Activated CD4-positive, alpha-beta T cell treated with anti-CD3 and anti-CD28 coated beads, Interleukin-2, amount 10 ng/mL, durations not matched to agents 7 days and 5 days (primary cell): ENCODE data around the gene BEAN1. TPM values are rescaled to one million over a fixed set of nuclear protein-coding genes. Genes with fewer than 3 reads are reported as not detected.

Source experiments
- CTCF ChIA-PET: fragments of 350-600 bp; sonication (Branson Sonifier 250); formaldehyde crosslinking; loops from one replicate; lab custom pipeline; 2021; ENCODE audit warnings: antibody characterized with exemption; lab: Charles Lee
- POLR2A ChIA-PET: fragments of 350-600 bp; sonication (Branson Sonifier 250); formaldehyde crosslinking; loops from one replicate; lab custom pipeline; 2021; ENCODE audit warnings: antibody characterized with exemption; lab: Charles Lee
- DNase-seq: peaks from one replicate; pipeline ENCODE4 v3.0.0-alpha.2; 2020
- H3K27ac Mint-ChIP-seq: one replicate; pipeline ENCODE4 v1.8.0; 2021; ENCODE audit warnings: mild to moderate bottlenecking, moderate library complexity, mixed read lengths
- H3K27me3 Mint-ChIP-seq: one replicate; pipeline ENCODE4 v1.8.0; 2021; ENCODE audit warnings: mixed read lengths
- H3K36me3 Mint-ChIP-seq: one replicate; pipeline ENCODE4 v1.8.0; 2021; ENCODE audit warnings: low read depth, mixed read lengths
- H3K4me1 Mint-ChIP-seq: one replicate; pipeline ENCODE4 v1.8.0; 2021; ENCODE audit warnings: mixed read lengths
- H3K4me3 Mint-ChIP-seq: one replicate; pipeline ENCODE4 v1.8.0; 2021; ENCODE audit warnings: mild to moderate bottlenecking, moderate library complexity, mixed read lengths
- H3K9me3 Mint-ChIP-seq: one replicate; pipeline ENCODE4 v1.8.0; 2021; ENCODE audit warnings: mixed read lengths
- total RNA-seq, 2 experiments: library from RNA; stranded (reverse); gene quantifications; one replicate each; pipeline ENCODE4 v1.2.3, GENCODE V29; 2021

BEAN1 gene
- total RNA-seq, 2 experiments from 2014 or later = not detected

DNA sequence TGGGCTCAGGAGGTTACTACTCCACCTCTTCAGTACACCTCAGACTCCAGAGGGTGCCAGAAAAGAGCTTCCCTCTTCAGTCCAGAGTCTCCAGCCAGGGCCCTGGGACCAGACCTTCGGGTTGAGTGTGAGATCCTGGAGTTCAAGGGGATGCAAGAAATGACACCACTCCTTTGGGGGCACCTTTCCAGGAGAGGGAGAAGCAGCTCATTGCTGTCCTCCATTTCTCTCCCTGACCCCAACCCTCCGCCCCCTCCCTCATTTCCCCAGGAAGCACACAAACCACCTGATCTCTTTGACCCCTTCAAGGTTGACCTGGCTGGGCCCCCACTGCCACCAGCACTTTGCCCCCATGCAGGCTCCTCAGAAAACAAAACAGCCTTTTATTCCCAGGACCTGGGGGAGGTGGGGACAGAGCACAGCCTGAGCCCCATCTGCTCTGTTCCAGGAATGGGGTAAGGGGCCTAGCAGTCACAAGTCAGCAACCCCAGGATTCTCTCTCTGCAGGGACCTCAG is 39.2 kb upstream of the BEAN1 start:
- no peak for DNase-seq
- H3K4me1 Mint-ChIP-seq = no peaks in the 10 kb centered on the region
- H3K4me3 Mint-ChIP-seq = no peak overlapping the region
- no peak overlapping the region for H3K27ac Mint-ChIP-seq
- ChIA-PET POLR2A (no interaction called here), CTCF (interaction anchor here (1.6 kb wide), 1 partner anchor 18 kb away, joined by 4 read pairs; no protein-coding TSS in a partner anchor)
- no peaks in the 10 kb centered on the region for H3K9me3 Mint-ChIP-seq
- H3K36me3 Mint-ChIP-seq = no peaks in the 10 kb centered on the region
- H3K27me3 Mint-ChIP-seq = peaks cover 2% of the 10 kb centered on the region

- no peaks in the 10 kb centered on the region for H3K36me3 Mint-ChIP-seq
- no peak overlapping the region for H3K27ac Mint-ChIP-seq
- no peaks in the 10 kb centered on the region for H3K4me1 Mint-ChIP-seq
- POLR2A ChIA-PET = no interaction called here
- no peaks in the 10 kb centered on the region for H3K9me3 Mint-ChIP-seq
- no peak for DNase-seq
- peaks cover 5% of the 10 kb centered on the region for H3K27me3 Mint-ChIP-seq
- CTCF ChIA-PET = no interaction called here
- no peak overlapping the region for H3K4me3 Mint-ChIP-seq
Observed at GRCh38 chr16:66388350-66389139, 38.5 kb upstream of the BEAN1 start.

- CTCF ChIA-PET = no interaction called here
- Mint-ChIP-seq H3K27me3 (peaks cover 7% of the 10 kb centered on the region), H3K9me3 (no peaks in the 10 kb centered on the region), H3K36me3 (no peaks in the 10 kb centered on the region), H3K4me3 (no peak overlapping the region), H3K4me1 (no peaks in the 10 kb centered on the region), H3K27ac (no peak overlapping the region)
- POLR2A ChIA-PET = no interaction called here
- no peak for DNase-seq
Observed at GRCh38 chr16:66389256-66390176, 37.6 kb upstream of the BEAN1 start.

- Mint-ChIP-seq H3K27me3 (peaks cover 10% of the 10 kb centered on the region), H3K27ac (no peak overlapping the region), H3K4me3 (no peak overlapping the region), H3K36me3 (no peaks in the 10 kb centered on the region), H3K9me3 (no peaks in the 10 kb centered on the region), H3K4me1 (no peaks in the 10 kb centered on the region)
- CTCF ChIA-PET = interaction anchor here (1.9 kb wide), 1 partner anchor 16 kb away, joined by 6 read pairs; no protein-coding TSS in a partner anchor
- POLR2A ChIA-PET = no interaction called here
- DNase-seq = no peak
Observed at GRCh38 chr16:66390346-66391108, 36.6 kb upstream of the BEAN1 start.

DNA sequence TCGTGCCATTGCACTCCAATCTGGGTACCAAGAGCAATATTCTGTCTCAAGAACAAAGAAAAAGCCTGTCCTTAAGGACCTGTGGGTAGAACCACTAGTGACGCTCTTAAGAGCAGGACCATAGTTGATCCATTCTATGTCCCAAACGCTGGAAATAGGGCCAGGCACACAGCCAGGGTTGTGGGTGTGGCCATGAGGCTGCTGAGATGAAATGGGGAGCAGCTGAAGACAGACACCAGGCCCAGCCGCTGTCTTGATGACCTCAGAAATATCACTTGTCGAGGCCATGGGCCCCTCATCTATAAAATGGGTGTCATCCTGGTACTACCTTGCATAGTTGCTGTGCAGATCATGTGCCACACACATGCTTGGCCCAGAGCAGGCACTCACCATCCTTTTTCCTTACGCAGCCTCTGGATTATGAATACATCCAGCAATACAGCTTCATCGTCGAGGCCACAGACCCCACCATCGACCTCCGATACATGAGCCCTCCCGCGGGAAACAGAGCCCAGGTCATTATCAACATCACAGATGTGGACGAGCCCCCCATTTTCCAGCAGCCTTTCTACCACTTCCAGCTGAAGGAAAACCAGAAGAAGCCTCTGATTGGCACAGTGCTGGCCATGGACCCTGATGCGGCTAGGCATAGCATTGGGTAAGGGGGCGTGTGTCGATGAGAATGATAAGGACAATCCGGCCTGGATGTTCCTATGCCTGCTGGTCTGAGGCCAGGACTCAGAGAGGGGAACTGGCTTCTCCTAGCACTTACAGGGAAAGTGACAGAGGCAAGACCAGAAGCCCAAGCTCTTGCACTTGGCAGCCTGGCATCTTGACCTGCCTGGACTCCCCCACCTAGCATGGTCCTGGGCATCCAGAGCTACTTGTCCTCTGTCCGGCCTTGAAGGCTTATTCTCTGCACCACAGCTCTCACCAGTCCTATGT is 35.1 kb upstream of the BEAN1 start:
- Mint-ChIP-seq H3K36me3 (no peaks in the 10 kb centered on the region), H3K4me1 (no peaks in the 10 kb centered on the region), H3K9me3 (no peaks in the 10 kb centered on the region), H3K27ac (no peak overlapping the region), H3K27me3 (peaks cover 8% of the 10 kb centered on the region), H3K4me3 (no peak overlapping the region)
- POLR2A ChIA-PET = no interaction called here
- no peak for DNase-seq
- CTCF ChIA-PET = interaction anchor here (0.8 to 1.9 kb wide), 3 partner anchors 14 to 481 kb away, joined by 3 to 6 read pairs (median 3); no protein-coding TSS in a partner anchor

DNA sequence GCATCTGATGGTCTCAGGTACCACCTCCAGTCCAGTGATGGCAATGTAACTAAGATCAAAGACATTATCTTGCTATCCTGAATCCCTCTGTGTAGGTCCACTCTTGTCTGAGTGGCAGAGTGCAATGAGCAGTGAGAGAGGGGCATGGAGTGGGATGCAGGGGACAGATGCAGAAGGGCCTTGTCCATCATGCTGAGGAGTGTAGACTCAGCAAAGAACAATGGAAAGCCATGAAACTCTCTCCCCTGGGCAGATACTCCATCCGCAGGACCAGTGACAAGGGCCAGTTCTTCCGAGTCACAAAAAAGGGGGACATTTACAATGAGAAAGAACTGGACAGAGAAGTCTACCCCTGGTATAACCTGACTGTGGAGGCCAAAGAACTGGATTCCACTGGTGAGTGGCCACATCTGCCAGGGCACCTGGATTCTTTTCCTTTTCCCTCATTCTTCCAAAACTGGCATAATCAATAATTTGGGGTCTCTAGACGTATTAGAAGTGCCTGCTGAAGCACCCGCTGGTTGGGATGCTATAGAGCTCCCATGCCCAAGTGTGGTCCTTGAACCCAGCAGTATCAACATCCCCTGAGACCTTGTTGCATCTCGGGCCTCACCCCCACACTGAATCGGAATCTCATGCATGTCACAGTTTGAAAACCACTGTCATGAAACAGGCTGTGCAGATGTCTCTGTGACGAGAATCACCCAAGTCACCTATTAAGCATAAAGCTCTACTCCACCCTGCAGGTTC is 31.1 kb upstream of the BEAN1 start:
- Mint-ChIP-seq H3K9me3 (no peaks in the 10 kb centered on the region), H3K36me3 (no peaks in the 10 kb centered on the region), H3K27ac (no peak overlapping the region), H3K4me1 (no peaks in the 10 kb centered on the region), H3K27me3 (peaks cover 8% of the 10 kb centered on the region), H3K4me3 (no peak overlapping the region)
- DNase-seq = no peak
- CTCF ChIA-PET = no interaction called here
- POLR2A ChIA-PET = no interaction called here

DNA sequence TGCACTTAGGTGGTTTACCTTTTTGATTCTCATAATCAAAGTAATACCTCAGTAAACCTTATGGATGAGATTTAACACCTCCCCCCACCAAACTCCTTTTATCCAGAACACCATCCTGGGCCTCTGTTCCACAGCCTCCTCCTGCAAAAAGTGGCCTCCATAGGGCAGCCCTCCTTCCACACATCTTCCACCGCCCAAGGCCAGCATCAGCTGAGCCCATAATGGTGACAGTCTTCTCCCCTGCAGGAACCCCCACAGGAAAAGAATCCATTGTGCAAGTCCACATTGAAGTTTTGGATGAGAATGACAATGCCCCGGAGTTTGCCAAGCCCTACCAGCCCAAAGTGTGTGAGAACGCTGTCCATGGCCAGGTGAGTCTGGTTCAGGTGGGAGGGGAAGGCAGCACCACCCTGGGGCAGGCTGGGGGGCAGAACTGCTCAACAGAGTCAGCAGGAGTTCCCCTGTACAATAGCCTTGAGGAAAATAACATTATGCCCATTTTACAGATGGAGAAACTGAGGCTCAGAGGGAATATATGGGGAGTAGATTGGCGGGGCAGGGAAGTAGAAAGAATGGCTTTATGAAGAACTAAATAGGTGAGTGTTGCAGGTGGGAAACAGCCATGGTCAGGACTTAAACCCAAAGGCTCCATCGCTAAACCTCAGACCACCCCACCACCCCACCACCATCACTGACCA is 29.2 kb upstream of the BEAN1 start:
- DNase-seq = no peak
- Mint-ChIP-seq H3K27ac (no peak overlapping the region), H3K4me1 (no peaks in the 10 kb centered on the region), H3K4me3 (no peak overlapping the region), H3K36me3 (no peaks in the 10 kb centered on the region), H3K27me3 (peaks cover 8% of the 10 kb centered on the region), H3K9me3 (no peaks in the 10 kb centered on the region)
- POLR2A ChIA-PET = no interaction called here
- CTCF ChIA-PET = no interaction called here

GRCh38 chr16:66399031-66399430 is 28.1 kb upstream of the BEAN1 start:
- Mint-ChIP-seq H3K36me3 (no peaks in the 10 kb centered on the region), H3K4me1 (no peaks in the 10 kb centered on the region), H3K9me3 (no peaks in the 10 kb centered on the region), H3K27me3 (peaks cover 5% of the 10 kb centered on the region), H3K27ac (no peak overlapping the region), H3K4me3 (no peak overlapping the region)
- CTCF ChIA-PET = no interaction called here
- POLR2A ChIA-PET = no interaction called here
- no peak for DNase-seq

DNA sequence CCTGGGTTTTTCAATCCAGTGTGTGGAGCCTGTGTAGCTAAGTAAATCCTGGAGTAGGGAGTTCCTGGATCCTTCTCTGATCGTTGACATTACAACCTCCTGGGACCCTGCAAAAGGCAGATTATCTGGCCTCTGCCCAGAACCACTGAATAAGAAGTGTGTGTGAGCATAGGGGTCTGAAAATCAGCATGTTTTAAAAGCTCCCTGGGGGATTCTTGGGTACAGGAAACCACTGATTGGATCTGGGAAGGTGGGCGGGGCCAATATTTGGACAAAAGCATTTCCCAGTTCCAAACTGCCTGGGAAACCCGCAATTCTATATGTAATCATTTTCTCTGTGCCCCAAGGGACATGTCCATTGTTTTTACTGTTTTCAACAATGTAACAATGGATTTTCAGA is 27.2 kb upstream of the BEAN1 start:
- no peaks in the 10 kb centered on the region for H3K4me1 Mint-ChIP-seq
- H3K36me3 Mint-ChIP-seq = no peaks in the 10 kb centered on the region
- no peak overlapping the region for H3K4me3 Mint-ChIP-seq
- no peak overlapping the region for H3K27ac Mint-ChIP-seq
- H3K9me3 Mint-ChIP-seq = no peaks in the 10 kb centered on the region
- ChIA-PET CTCF (no interaction called here), POLR2A (no interaction called here)
- peaks cover 6% of the 10 kb centered on the region for H3K27me3 Mint-ChIP-seq
- no peak for DNase-seq

GRCh38 chr16:66400503-66401380 is 26.4 kb upstream of the BEAN1 start:
- no peak overlapping the region for H3K27ac Mint-ChIP-seq
- CTCF ChIA-PET = no interaction called here

More at GRCh38 chr16:66400503-66401380, 26.4 kb upstream of the BEAN1 start:
- POLR2A ChIA-PET = no interaction called here
- Mint-ChIP-seq H3K4me3 (no peak overlapping the region), H3K4me1 (no peaks in the 10 kb centered on the region), H3K36me3 (no peaks in the 10 kb centered on the region), H3K9me3 (no peaks in the 10 kb centered on the region), H3K27me3 (peaks cover 11% of the 10 kb centered on the region)
- no peak for DNase-seq
